HAP-1 (cell line): Measurements from ENCODE around the gene CAMSAP2.

ENCODE experiments used
- DNase-seq, 2 experiments: peaks; one replicate each; pipeline ENCODE4 v3.0.0-alpha.2; 2016 to 2020; ENCODE audit warnings: low spot score in 2 of 2
- H3K27me3 ChIP-seq: fragments of 250-450 bp; sonication (Bioruptor Pico); 2 replicates; pipeline ENCODE4 v1.5.1; 2020; ENCODE audit warnings: low read depth, mild to moderate bottlenecking, moderate library complexity
- H3K36me3 ChIP-seq: fragments of 250-450 bp; sonication (Bioruptor Pico); replicated peaks from 2 replicates; pipeline ENCODE4 v1.5.1; 2020; ENCODE audit warnings: mild to moderate bottlenecking
- H3K4me1 ChIP-seq: fragments of 250-450 bp; sonication (Bioruptor Pico); 2 replicates; pipeline ENCODE4 v1.5.1; 2020; ENCODE audit warnings: mild to moderate bottlenecking
- H3K4me3 ChIP-seq: fragments of 250-450 bp; sonication (Bioruptor Pico); 2 replicates; pipeline ENCODE4 v1.5.1; 2020; ENCODE audit warnings: mild to moderate bottlenecking, moderate library complexity
- H3K9me3 ChIP-seq: fragments of 250-450 bp; sonication (Bioruptor Pico); 2 replicates; pipeline ENCODE4 v1.5.1; 2020; ENCODE audit warnings: mild to moderate bottlenecking, moderate library complexity
- in situ Hi-C: fragments of 300-500 bp; cut with MboI; formaldehyde crosslinking; loops from 3 replicates; pipeline ENCODE4 v1.14.3; 2020; ENCODE audit warnings: low sequenced_read_pairs, inconsistent platforms, mixed read lengths

The CAMSAP2 gene

DNA sequence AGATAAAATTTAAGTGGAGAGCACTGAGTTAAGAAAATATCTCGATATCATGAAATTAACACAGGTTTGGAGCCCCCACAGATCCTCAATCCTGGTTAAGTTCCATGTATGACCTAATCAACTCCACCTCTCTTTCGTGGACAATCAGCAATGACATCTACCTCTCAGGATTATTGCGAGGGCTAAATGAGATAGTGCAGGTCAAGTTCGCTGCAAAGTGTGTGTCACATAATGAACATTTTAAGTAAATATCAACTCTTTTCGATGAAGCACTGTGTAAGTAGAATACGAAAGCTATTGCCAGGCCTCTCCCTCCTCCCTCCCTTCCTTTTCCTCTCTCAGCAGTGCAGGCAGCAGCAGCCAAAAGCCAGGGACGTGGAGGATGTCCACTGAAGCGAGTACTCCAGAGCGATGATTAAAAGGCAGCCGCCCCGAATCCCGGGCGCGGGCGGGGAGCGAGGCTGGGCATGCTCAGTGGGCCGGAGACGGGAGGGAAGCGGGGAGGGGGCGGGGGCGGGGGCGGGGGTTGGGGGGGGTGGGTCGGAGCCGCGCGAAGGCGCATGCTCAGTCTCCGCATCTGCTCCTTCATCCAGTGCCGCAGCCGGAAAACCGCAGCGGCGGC, at the start of gene CAMSAP2:
Gene CAMSAP2 (plus strand): TSS at position 567 of the 622 bp plus-strand sequence. CDS start 935 bp downstream, outside the sequence.
- H3K4me3 ChIP-seq: peak within 1 kb of the TSS; percentile 79
- peak; percentile 79 to 91 for DNase-seq
- peaks cover 22% of the 10 kb centered on the region for H3K4me1 ChIP-seq
- 0 out of 2 replicates have a peak, but pooled peaks cover 3% of the 10 kb centered on the region for H3K36me3 ChIP-seq
- in situ Hi-C loops: no loop called here
- H3K27me3 ChIP-seq: no peaks in the 10 kb centered on the region
- no peaks in the 10 kb centered on the region for H3K9me3 ChIP-seq

GRCh38 chr1:200692316-200692715, 46.4 kb upstream of the CAMSAP2 start:
- no peaks in the 10 kb centered on the region for H3K9me3 ChIP-seq
- H3K4me1 ChIP-seq: peaks cover 17% of the 10 kb centered on the region
- peak in 1 of 2 experiments; percentile 80 for DNase-seq
- H3K27me3 ChIP-seq: no peaks in the 10 kb centered on the region
- no peak overlapping the region for H3K4me3 ChIP-seq
- in situ Hi-C loops: no loop called here
- H3K36me3 ChIP-seq: no peaks in the 10 kb centered on the region

DNA sequence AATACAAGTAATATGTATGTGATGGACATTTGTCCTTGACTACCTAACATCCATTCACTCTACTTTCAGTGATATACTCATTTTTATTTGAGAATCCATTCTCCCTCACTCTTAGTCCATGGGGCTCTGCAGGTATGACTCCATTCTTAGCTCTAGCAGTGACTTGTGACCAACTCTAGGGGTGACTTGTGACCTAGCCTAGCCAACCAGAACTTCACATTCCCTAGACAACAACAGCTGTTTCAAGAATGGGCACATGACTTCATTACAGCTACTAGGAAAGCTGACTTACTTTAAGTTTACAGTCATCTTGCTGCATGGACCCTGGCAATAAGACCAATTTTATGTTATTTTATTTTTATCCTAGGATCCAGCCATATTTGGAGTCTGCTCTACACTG, 45.4 kb upstream of the CAMSAP2 start:
- Histone ChIP-seq H3K9me3 (no peaks in the 10 kb centered on the region), H3K4me3 (no peak overlapping the region), H3K4me1 (peaks cover 13% of the 10 kb centered on the region), H3K36me3 (no peaks in the 10 kb centered on the region), H3K27me3 (no peaks in the 10 kb centered on the region)
- in situ Hi-C loops: no loop called here
- DNase-seq: no peak

GRCh38 chr1:200694738-200695137, 44.0 kb upstream of the CAMSAP2 start:
- in situ Hi-C loops: no loop called here
- Histone ChIP-seq H3K9me3 (no peaks in the 10 kb centered on the region), H3K4me1 (peaks cover 13% of the 10 kb centered on the region), H3K36me3 (no peaks in the 10 kb centered on the region), H3K27me3 (no peaks in the 10 kb centered on the region), H3K4me3 (no peak overlapping the region)
- DNase-seq: no peak

DNA sequence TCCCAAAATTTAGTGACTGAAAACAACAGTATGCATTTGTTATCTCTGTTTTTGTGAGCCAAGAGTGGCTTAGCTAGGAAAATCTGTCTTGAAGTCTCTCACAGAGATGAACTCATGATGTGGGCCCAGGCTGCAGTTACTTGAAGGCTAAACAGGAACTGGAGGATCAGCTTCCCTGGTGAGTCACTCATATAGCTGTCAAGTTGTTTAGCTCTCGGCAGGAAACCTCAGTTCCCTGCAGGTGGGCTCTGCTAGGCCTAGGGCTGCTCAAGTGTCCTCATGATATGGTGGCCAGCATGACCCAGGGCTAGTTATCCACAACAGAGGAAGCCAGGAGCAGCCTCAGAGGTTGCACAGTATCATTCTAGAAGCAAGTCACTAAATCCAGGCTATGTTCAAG, 38.8 kb upstream of the CAMSAP2 start:
- DNase-seq: no peak
- no peaks in the 10 kb centered on the region for H3K9me3 ChIP-seq
- no peaks in the 10 kb centered on the region for H3K36me3 ChIP-seq
- no peaks in the 10 kb centered on the region; the same call in 1 of the 2 replicates for H3K27me3 ChIP-seq
- no peaks in the 10 kb centered on the region for H3K4me1 ChIP-seq
- in situ Hi-C loops: no loop called here
- H3K4me3 ChIP-seq: no peak overlapping the region

DNA sequence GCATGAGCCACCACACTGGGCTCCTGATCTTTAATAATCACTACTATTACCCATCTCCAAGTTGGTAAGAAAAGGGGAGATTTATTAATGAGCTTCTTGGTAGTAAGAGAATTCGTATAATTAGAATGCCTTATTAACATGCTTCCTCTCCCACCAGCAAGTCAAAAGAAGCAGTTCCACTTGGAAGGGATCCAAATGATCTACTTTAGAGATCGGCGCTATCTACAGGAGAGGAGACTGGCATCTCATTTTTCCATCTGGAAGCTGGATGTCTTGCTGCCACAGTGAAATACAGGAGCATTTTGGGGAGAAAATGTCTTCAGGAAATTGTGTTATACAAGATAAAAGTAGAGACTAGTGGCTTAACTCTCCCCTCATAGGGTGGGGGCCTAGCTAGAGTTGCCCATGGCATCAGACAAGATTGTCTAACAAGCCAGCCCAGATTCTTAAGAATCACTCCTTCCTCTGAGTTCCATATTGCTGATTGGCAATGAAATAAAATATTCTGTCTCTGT, 33.6 kb upstream of the CAMSAP2 start:
- no peak overlapping the region for H3K4me3 ChIP-seq
- no peaks in the 10 kb centered on the region for H3K4me1 ChIP-seq
- H3K36me3 ChIP-seq: no peaks in the 10 kb centered on the region
- no peaks in the 10 kb centered on the region; the same call in 1 of the 2 replicates for H3K27me3 ChIP-seq
- no peaks in the 10 kb centered on the region for H3K9me3 ChIP-seq
- in situ Hi-C loops: no loop called here
- no peak for DNase-seq

DNA sequence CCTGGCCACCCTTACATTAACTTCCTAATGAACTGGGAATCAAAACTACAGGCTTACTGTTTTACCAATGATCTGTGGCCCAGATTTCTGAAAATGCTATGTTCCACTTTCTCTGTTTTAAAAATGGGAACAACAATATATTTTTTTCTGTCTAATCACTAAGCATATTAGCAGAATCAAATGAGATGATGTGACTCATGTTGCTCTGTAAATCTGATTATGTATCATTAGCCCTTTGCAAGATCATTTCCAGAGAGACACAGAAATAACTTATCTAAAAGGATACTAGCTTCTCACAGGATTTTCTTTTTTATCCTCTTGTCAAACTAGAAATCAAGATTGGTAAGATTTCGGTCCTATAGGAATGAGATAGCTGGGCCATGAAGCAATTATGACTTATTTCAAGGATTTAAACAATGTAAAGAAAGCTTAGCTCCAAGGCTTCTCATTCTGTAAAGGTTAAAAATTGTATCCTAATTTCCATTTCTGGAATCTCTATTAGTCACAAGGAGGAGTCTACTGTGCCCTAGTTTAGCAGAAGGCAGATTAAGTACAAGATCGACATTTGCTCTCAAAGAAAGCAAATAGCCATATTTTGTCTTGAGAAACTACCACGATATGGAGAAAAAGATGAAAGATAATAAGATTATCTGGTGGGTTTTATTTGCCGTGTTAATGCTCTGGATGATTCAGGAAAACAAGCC, 32.4 kb upstream of the CAMSAP2 start:
- H3K4me3 ChIP-seq: no peak overlapping the region
- in situ Hi-C loops: no loop called here
- no peaks in the 10 kb centered on the region for H3K27me3 ChIP-seq
- H3K9me3 ChIP-seq: no peaks in the 10 kb centered on the region
- no peaks in the 10 kb centered on the region for H3K36me3 ChIP-seq
- no peak for DNase-seq
- H3K4me1 ChIP-seq: no peaks in the 10 kb centered on the region

DNA sequence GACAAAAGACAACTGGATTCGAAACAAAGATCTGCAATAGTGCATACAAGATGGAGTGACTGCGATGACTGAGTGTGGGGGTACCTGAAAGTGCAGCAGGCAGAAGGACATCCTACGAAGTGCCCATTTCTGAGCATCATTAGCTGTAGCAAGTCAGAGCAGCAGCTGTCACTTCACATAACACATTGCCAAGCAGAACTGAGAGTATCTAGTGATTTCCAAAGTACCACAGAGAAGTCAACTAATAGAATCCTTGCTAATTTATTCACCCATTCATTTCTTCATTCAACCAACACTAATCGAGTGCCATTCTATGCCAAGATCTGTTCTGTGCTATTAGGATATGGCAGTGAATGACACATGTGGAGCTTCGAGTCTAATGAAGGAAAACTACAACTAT, 31.6 kb upstream of the CAMSAP2 start:
- DNase-seq: no peak
- H3K36me3 ChIP-seq: no peaks in the 10 kb centered on the region
- no peak overlapping the region for H3K4me3 ChIP-seq
- H3K27me3 ChIP-seq: no peaks in the 10 kb centered on the region
- in situ Hi-C loops: no loop called here
- H3K9me3 ChIP-seq: no peaks in the 10 kb centered on the region
- H3K4me1 ChIP-seq: no peaks in the 10 kb centered on the region

- H3K4me3 ChIP-seq: no peak overlapping the region
- H3K27me3 ChIP-seq: no peaks in the 10 kb centered on the region
- no peaks in the 10 kb centered on the region for H3K36me3 ChIP-seq
- no peak for DNase-seq
- in situ Hi-C loops: no loop called here
- no peaks in the 10 kb centered on the region for H3K4me1 ChIP-seq
- no peaks in the 10 kb centered on the region for H3K9me3 ChIP-seq
These were observed 30.5 kb upstream of the CAMSAP2 start for GRCh38 chr1:200708161-200708560.

DNA sequence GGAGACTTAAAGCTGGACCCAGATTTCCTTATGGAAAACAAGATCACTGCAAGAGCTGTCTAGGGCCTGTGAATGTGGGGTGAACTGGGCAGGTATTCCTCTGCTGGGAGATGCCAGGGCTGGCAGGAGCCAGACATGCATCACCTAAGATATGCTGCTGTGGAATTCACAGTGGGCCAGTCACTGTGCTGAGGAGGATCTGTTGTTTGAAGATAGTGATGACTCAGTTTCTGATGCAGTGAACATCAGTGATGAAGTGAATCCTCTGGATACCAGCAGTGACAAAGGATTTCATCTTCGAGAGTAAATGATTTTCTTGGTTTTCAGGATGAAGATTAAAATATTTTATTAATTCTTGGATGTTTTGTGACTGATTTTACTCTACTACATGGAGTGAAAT, 29.9 kb upstream of the CAMSAP2 start:
- no peaks in the 10 kb centered on the region for H3K9me3 ChIP-seq
- in situ Hi-C loops: no loop called here
- H3K4me1 ChIP-seq: no peaks in the 10 kb centered on the region
- no peaks in the 10 kb centered on the region for H3K27me3 ChIP-seq
- DNase-seq: no peak
- no peaks in the 10 kb centered on the region for H3K36me3 ChIP-seq
- no peak overlapping the region for H3K4me3 ChIP-seq

DNA sequence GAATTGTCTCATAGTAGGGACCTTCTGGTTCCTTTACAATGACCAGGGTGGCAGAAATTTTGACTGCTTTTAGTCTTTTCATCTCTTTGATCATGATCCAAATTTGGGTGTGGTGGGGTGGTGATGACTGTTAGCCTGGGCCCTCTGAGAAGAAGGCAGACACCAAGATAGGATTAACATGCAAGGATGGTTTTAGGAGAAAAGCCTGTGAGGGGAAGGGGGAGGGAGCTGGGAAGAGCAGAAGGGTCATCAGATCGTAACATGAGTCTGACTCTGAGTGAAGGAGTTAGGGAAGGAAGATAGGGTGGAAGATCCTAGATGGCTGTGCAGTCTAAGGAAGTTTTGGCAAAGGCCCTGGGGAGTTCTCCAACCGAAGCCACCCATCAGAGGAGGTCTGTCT, 28.5 kb upstream of the CAMSAP2 start:
- no peak for DNase-seq

GRCh38 chr1:200714504-200715187, 24.0 kb upstream of the CAMSAP2 start:
- Histone ChIP-seq H3K4me3 (no peak overlapping the region), H3K27me3 (no peaks in the 10 kb centered on the region), H3K36me3 (no peaks in the 10 kb centered on the region), H3K9me3 (no peaks in the 10 kb centered on the region), H3K4me1 (0 out of 2 replicates have a peak, but pooled peaks cover 5% of the 10 kb centered on the region)
- DNase-seq: no peak
- in situ Hi-C loops: no loop called here

More for the DNA sequence above, 28.5 kb upstream of the CAMSAP2 start:
- no peaks in the 10 kb centered on the region for H3K27me3 ChIP-seq
- no peaks in the 10 kb centered on the region for H3K9me3 ChIP-seq
- H3K4me3 ChIP-seq: no peak overlapping the region
- no peaks in the 10 kb centered on the region for H3K4me1 ChIP-seq
- H3K36me3 ChIP-seq: no peaks in the 10 kb centered on the region
- in situ Hi-C loops: no loop called here

DNA sequence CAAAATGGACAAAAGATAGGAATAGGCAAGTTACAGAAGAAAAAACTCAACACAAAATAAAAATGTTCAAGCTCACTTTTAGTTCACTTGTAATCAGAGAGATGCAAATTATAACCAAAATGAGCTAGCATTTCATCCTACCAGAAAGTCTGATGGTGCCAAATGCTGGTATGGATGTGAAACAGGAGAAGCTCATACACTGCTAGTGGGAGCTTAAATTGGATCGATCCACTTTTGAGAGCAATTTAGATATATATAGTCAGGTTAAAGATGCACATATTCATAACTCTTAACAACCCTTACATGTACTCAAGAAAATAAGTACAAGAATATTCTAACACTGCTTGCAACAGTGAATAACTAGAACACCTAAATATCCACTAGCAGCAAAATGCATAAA, 18.5 kb upstream of the CAMSAP2 start:
- DNase-seq: no peak
- no peaks in the 10 kb centered on the region for H3K27me3 ChIP-seq

DNA sequence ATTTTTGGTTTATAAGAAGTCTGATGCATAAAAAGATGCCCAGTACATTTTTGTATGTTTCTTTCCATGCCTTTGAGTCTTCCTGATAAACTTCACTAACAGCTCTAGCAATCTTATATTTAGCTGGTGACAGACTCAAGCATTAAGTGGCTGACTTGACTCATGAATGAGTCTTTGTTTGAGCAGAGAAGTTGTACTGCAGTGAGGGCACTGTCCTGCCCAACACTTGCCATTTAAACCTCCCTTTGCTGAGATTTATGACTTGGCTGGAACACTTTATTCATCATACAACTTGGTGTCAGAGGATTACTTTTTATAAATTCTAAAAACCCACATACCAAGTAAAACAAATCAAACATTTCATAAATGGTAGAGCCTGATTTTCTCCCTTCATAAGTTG, 14.6 kb upstream of the CAMSAP2 start:
- no peak for DNase-seq
- 0 out of 2 replicates have a peak, but pooled peaks cover 3% of the 10 kb centered on the region for H3K4me1 ChIP-seq
- H3K4me3 ChIP-seq: no peak overlapping the region
- H3K27me3 ChIP-seq: no peaks in the 10 kb centered on the region
- no peaks in the 10 kb centered on the region for H3K36me3 ChIP-seq
- in situ Hi-C loops: no loop called here
- H3K9me3 ChIP-seq: no peaks in the 10 kb centered on the region

More for the DNA sequence above, 18.5 kb upstream of the CAMSAP2 start:
- in situ Hi-C loops: no loop called here
- Histone ChIP-seq H3K4me3 (no peak overlapping the region), H3K9me3 (no peaks in the 10 kb centered on the region), H3K36me3 (no peaks in the 10 kb centered on the region), H3K4me1 (0 out of 2 replicates have a peak, but pooled peaks cover 5% of the 10 kb centered on the region)
